OCI-LY3 (cell line): ENCODE results near the gene FCRL5.

Experiments used
- CTCF ChIP-seq: fragments of 200-600, 300-600 bp; sonication (generic); IDR thresholded peaks from 2 replicates; pipeline ENCODE4 v1.5.1; 2014; ENCODE audit warnings: antibody characterized with exemption, low read length, low read depth
- EZH2phosphoT487 ChIP-seq: fragments of 200-600 bp; shearing (Covaris generic); IDR thresholded peaks from 2 replicates; pipeline ENCODE4 v1.6.1; 2018; ENCODE audit warnings: antibody characterized with exemption, mixed run types, low read depth

DNA sequence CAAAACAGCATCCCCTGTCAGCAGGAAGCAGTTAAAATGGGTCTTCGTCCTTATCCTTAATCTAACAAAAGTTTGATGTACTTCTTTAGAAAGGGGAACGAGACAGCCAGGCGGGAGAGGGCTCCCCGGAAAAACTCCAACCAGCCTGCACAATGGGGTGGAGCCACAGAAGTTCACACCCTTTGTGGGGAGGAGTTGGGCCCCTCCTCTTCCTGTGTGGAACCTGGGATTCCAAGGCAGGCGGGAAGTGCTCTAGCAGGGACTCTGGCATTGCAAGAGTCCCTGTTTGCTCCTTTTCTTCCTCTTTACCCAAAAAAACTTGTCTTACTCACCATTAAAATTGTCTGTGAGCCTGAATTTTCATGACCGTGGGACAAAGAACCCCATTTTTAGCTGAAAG lies 47.7 kb downstream of the FCRL5 start:
- TF ChIP-seq CTCF (no peak), EZH2phosphoT487 (no peak)
